IMR-90 (cell line): Measurements from ENCODE around the gene HSPB7. TPM values are rescaled to one million over a fixed set of nuclear protein-coding genes. Genes with fewer than 3 reads are reported as not detected.
A peak's percentile ranks its signal among the peaks of the same experiment; 100 is the strongest.

Source experiments
- ATAC-seq: fragments of 200-7000 bp; cut with Tn5 transposase; 2 replicates; pipeline ENCODE4 v1.9.1; 2020; ENCODE audit warnings: low read depth, mild to moderate bottlenecking, moderate library complexity
- BruUV-seq: library from RNA; stranded (reverse); fragments of 400-500 nt; replicated peaks from 2 replicates; lab custom pipeline; 2021; lab: Mats Ljungman, UMichigan
- CTCF ChIA-PET: fragments of 300-600 bp; formaldehyde crosslinking; extraction: SDS; loops from one replicate; lab custom pipeline; 2021; ENCODE audit warnings: antibody characterized with exemption; lab: Yijun Ruan, JAX
- POLR2A ChIA-PET: fragments of 300-600 bp; sonication (Branson Sonifier 250); formaldehyde crosslinking; loops from one replicate; lab custom pipeline; 2022; ENCODE audit warnings: antibody characterized with exemption; ENCODE audit not compliant: unreplicated experiment; lab: Charles Lee
- DNase-seq: peaks from one replicate; pipeline ENCODE4 v3.0.0; 2013
- H2AFZ ChIP-seq: replicated peaks from 2 replicates; pipeline ENCODE3; 2013; ENCODE audit warnings: low read length, mild to moderate bottlenecking; ENCODE audit not compliant: poor library complexity
- H2AK5ac ChIP-seq: 2 replicates; pipeline ENCODE4 v1.6.1; 2013; ENCODE audit warnings: low read depth, low read length, inconsistent platforms
- H2AK9ac ChIP-seq: replicated peaks from 2 replicates; pipeline ENCODE3; 2013; ENCODE audit warnings: mild to moderate bottlenecking, low read depth, low read length, moderate library complexity; ENCODE audit not compliant: poor library complexity
- H2BK120ac ChIP-seq: 2 replicates; pipeline ENCODE4 v1.6.1; 2013; ENCODE audit warnings: low read depth, low read length, inconsistent platforms
- H2BK15ac ChIP-seq: 3 replicates; pipeline ENCODE4 v1.6.1; 2013; ENCODE audit warnings: low read depth, low read length, inconsistent platforms
- H2BK20ac ChIP-seq: 2 replicates; pipeline ENCODE4 v1.6.1; 2013; ENCODE audit warnings: low read depth, mild to moderate bottlenecking, inconsistent platforms, low read length, moderate library complexity
- H2BK5ac ChIP-seq: 2 replicates; pipeline ENCODE4 v1.6.1; 2013; ENCODE audit warnings: mild to moderate bottlenecking, low read depth, low read length, inconsistent platforms; ENCODE audit not compliant: poor library complexity, severe bottlenecking
- H3K14ac ChIP-seq: replicated peaks from 2 replicates; pipeline ENCODE4 v1.6.1; 2013; ENCODE audit warnings: low read depth, low read length, inconsistent platforms
- H3K18ac ChIP-seq: 2 replicates; pipeline ENCODE4 v1.6.1; 2013; ENCODE audit warnings: low read depth, low read length, control low read depth
- H3K23ac ChIP-seq: 2 replicates; pipeline ENCODE4 v1.6.1; 2013; ENCODE audit warnings: low read depth, low read length, inconsistent platforms
- H3K27ac ChIP-seq: 2 replicates; pipeline ENCODE4 v1.5.1; 2013; ENCODE audit warnings: mild to moderate bottlenecking, control low read depth, low read length; ENCODE audit not compliant: insufficient read depth
- H3K27me3 ChIP-seq: 2 replicates; pipeline ENCODE4 v1.6.1; 2013; ENCODE audit warnings: low read length; ENCODE audit not compliant: control insufficient read depth, insufficient read depth
- H3K36me3 ChIP-seq: 2 replicates; pipeline ENCODE4 v1.6.1; 2013; ENCODE audit warnings: low read length, mixed read lengths; ENCODE audit not compliant: control insufficient read depth, insufficient read depth
- H3K4ac ChIP-seq: 2 replicates; pipeline ENCODE4 v1.6.1; 2013; ENCODE audit warnings: low read depth, low read length, inconsistent platforms
- H3K4me1 ChIP-seq: 2 replicates; pipeline ENCODE4 v1.6.1; 2013; ENCODE audit warnings: low read length, mixed read lengths; ENCODE audit not compliant: control insufficient read depth, insufficient read depth
- H3K4me2 ChIP-seq: 2 replicates; pipeline ENCODE4 v1.6.1; 2013; ENCODE audit warnings: low read depth, mild to moderate bottlenecking, control low read depth, low read length, moderate library complexity
- H3K4me3 ChIP-seq: 2 replicates; pipeline ENCODE4 v1.5.1; 2013; ENCODE audit warnings: low read depth, mild to moderate bottlenecking, control low read depth, low read length, moderate library complexity; ENCODE audit not compliant: insufficient read depth
- H3K56ac ChIP-seq: 2 replicates; pipeline ENCODE4 v1.6.1; 2013; ENCODE audit warnings: low read length, inconsistent platforms; ENCODE audit not compliant: insufficient read depth; ENCODE audit errors: extremely low read depth
- H3K79me1 ChIP-seq, 2 experiments: 2 replicates each; pipeline ENCODE4 v1.6.1; 2013; ENCODE audit warnings: low read length in 2 of 2, inconsistent platforms in 1 of 2, low read depth in 1 of 2
- H3K9ac ChIP-seq: 2 replicates; pipeline ENCODE4 v1.6.1; 2013; ENCODE audit warnings: low read depth, low read length, control low read depth
- H3K9me1 ChIP-seq: 2 replicates; pipeline ENCODE4 v1.6.1; 2013; ENCODE audit warnings: low read length, inconsistent platforms; ENCODE audit not compliant: insufficient read depth
- H3K9me3 ChIP-seq: 2 replicates; pipeline ENCODE4 v1.6.1; 2013; ENCODE audit warnings: low read length; ENCODE audit not compliant: control insufficient read depth, insufficient read depth
- H4K20me1 ChIP-seq: 2 replicates; pipeline ENCODE4 v1.6.1; 2013; ENCODE audit warnings: low read length, inconsistent platforms; ENCODE audit not compliant: insufficient read depth
- H4K5ac ChIP-seq: 2 replicates; pipeline ENCODE4 v1.6.1; 2013; ENCODE audit warnings: mild to moderate bottlenecking, low read depth, low read length, control low read depth
- H4K8ac ChIP-seq, 2 experiments: 2 replicates each; pipeline ENCODE4 v1.6.1; 2013; ENCODE audit warnings: low read depth in 2 of 2, low read length in 2 of 2, control low read depth in 1 of 2, inconsistent platforms in 1 of 2
- H4K91ac ChIP-seq: 2 replicates; pipeline ENCODE4 v1.6.1; 2013; ENCODE audit warnings: low read depth, low read length, inconsistent platforms; ENCODE audit not compliant: insufficient read depth
- MAZ ChIP-seq: IDR thresholded peaks from 2 replicates; pipeline ENCODE4 v1.6.1; 2012; ENCODE audit warnings: low read depth, mild to moderate bottlenecking, low read length, improper control_type of control experiment, moderate library complexity, borderline replicate concordance
- NFE2L2 ChIP-seq: fragments of 150-350 bp; IDR thresholded peaks from 2 replicates; pipeline ENCODE4 v1.6.1; 2016; ENCODE audit warnings: low read depth, mild to moderate bottlenecking, low read length
- POLR2A ChIP-seq: IDR thresholded peaks from 2 replicates; pipeline ENCODE4 v1.6.1; 2012; ENCODE audit warnings: mild to moderate bottlenecking, low read depth, low read length
- RAD21 ChIP-seq: IDR thresholded peaks from 2 replicates; pipeline ENCODE4 v1.6.1; 2012; ENCODE audit warnings: low read length, improper control_type of control experiment
- RFX5 ChIP-seq: IDR thresholded peaks from 2 replicates; pipeline ENCODE4 v1.8.0; 2012; ENCODE audit warnings: low read depth, mild to moderate bottlenecking, low read length, moderate library complexity
- SMC3 ChIP-seq: fragments of 150-350 bp; IDR thresholded peaks from 2 replicates; pipeline ENCODE4 v1.6.1; 2016; ENCODE audit warnings: low read depth, mild to moderate bottlenecking, antibody characterized with exemption, low read length, moderate library complexity
- WGBS, 2 experiments: methylation state at CpG; one replicate each; pipeline versions ENCODE4 v1.1.5 to v1.1.7; 2013; ENCODE audit warnings: missing lambda C conversion rate in 2 of 2; ENCODE audit not compliant: insufficient read length in 1 of 2; ENCODE audit errors: extremely low coverage in 2 of 2; 5-methylcytosine and 5-hydroxymethylcytosine counted together
- dilution Hi-C: fragments of 300-500 bp; cut with HindIII; formaldehyde crosslinking; loops from one replicate; pipeline ENCODE4 v1.14.3; 2018; ENCODE audit warnings: low sequenced_read_pairs; ENCODE audit not compliant: unreplicated experiment
- in situ Hi-C: fragments of 300-500 bp; cut with MboI; formaldehyde crosslinking; loops from 3 replicates; pipeline ENCODE4 v1.14.3; 2019; ENCODE audit warnings: low sequenced_read_pairs, inconsistent platforms, mixed read lengths
- intact Hi-C: fragments of 100-400 bp; cut with micrococcal nuclease; formaldehyde crosslinking; loops from 2 replicates; pipeline ENCODE4 v1.10.0; 2022
- polyA plus RNA-seq, 3 experiments: library from polyadenylated mRNA; depleted of rRNA; stranded (reverse); fragments of >200 nt; gene quantifications; 2 replicates each; pipeline ENCODE4 v1.2.3, GENCODE V29; 2012; ENCODE audit warnings: low replicate concordance in 1 of 3
- total RNA-seq: library from RNA; depleted of rRNA; stranded (reverse); fragments of >200 nt; gene quantifications from 2 replicates; pipeline ENCODE4 v1.2.3, GENCODE V29; 2012
- TF ChIP-seq, protein P1 (sequence below): conservative IDR thresholded peaks from 2 replicates; pipeline ENCODE4 v1.5.1; 2012; ENCODE audit warnings: mild to moderate bottlenecking, low read depth, low read length, improper control_type of control experiment

The HSPB7 gene
- total and polyA plus RNA-seq, 2 of the 4 experiments (the other 2 are of a cell fraction) = 0.54 to 3.0 TPM

DNA sequence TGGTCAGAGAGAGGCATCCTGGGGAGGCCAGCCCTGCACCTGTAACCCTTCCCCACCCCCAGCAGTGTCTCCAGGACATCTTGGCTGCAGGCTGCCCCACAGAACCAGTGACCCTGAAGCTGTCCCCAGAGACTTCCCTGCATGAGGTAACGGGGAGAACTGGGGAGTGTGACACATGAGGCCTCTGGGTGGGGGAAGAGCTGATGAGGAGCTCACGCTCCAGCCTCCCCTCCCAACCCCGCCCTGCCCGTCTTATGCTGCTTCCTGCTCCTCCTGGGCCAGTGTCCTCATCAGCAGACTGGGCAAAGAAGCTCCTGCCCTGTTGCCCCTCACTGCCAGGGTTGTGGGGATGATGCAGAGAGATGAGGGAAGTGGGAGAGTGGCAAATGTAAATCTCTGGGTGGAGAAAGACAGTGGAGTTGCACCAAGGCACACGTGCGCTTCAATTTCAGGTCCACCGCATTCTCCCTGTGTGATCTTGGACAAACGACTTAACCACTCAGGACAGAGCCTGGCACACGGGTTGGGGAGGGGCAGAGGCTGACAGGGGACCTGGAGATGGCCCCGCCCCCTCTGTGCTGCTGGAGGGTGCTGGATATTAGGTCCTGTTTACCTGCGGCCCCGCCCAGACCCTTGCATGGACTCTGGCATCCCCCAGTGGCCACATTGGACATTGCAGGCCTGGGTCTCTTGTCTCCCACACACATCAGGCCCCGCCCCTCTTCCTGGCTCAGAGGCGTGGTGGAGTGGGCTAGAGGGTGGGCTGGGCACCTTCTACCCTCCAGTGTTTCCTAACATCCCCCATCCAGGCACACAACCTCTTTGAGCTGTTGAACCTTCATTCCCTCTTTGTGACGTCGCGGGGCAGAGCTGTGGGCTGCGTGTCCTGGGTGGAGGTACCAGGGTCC lies 38.0 kb upstream of the HSPB7 start:
- no peak overlapping the region for H2BK15ac ChIP-seq
- no peaks in the 10 kb centered on the region for H4K20me1 ChIP-seq
- no peak overlapping the region for H2BK120ac ChIP-seq
- 0 out of 2 replicates have a peak overlapping the region, but pooled peaks have one; percentile 43 for H2AK5ac ChIP-seq
- no peak overlapping the region for H4K91ac ChIP-seq
- no peak overlapping the region for H3K56ac ChIP-seq
- H3K9me3 ChIP-seq = no peaks in the 10 kb centered on the region
- H3K23ac ChIP-seq = no peak overlapping the region
- no peak overlapping the region for H3K4me2 ChIP-seq
- CTCF ChIA-PET = interaction anchor here (0.6 to 1.7 kb wide), 3 partner anchors 9 to 245 kb away, joined by 3 to 4 read pairs (median 4); no protein-coding TSS in a partner anchor
- no peak overlapping the region for H3K9ac ChIP-seq
- H3K14ac ChIP-seq = no peak overlapping the region
- H3K27me3 ChIP-seq = peaks cover 22% of the 10 kb centered on the region
- dilution Hi-C loops = no loop called here
- H2BK5ac ChIP-seq = no peak overlapping the region
- peak overlapping the region; percentile 33 for H2AK9ac ChIP-seq
- no peaks in the 10 kb centered on the region for H3K79me1 ChIP-seq
- POLR2A ChIA-PET = no interaction called here
- H4K8ac ChIP-seq = no peak overlapping the region
- no peaks in the 10 kb centered on the region for H3K9me1 ChIP-seq
- WGBS, 2 experiments = 20% methylated on average over 1 of the region's 18 CpGs; no CpG with 5 or more reads in 1 of the 2 experiments
- H3K4ac ChIP-seq = no peak overlapping the region
- intact Hi-C loops = loop anchor here (1.0 to 2.0 kb wide), 3 partner anchors 23 to 268 kb away; no protein-coding TSS in a partner anchor
- H3K4me3 ChIP-seq = no peak overlapping the region
- peak; percentile 99 for ATAC-seq
- H3K36me3 ChIP-seq = no peaks in the 10 kb centered on the region
- H3K27ac ChIP-seq = no peak overlapping the region
- H4K5ac ChIP-seq = no peak overlapping the region
- no peak overlapping the region for H2BK20ac ChIP-seq
- H3K18ac ChIP-seq = no peak overlapping the region
- in situ Hi-C loops = no loop called here
- peak; percentile 64 for DNase-seq
- BruUV-seq = no TSS peak
- TF ChIP-seq RFX5 = no peak
- peak; percentile 89 for TF ChIP-seq RAD21
- TF ChIP-seq NFE2L2 = no peak
- TF ChIP-seq, protein P1, sequence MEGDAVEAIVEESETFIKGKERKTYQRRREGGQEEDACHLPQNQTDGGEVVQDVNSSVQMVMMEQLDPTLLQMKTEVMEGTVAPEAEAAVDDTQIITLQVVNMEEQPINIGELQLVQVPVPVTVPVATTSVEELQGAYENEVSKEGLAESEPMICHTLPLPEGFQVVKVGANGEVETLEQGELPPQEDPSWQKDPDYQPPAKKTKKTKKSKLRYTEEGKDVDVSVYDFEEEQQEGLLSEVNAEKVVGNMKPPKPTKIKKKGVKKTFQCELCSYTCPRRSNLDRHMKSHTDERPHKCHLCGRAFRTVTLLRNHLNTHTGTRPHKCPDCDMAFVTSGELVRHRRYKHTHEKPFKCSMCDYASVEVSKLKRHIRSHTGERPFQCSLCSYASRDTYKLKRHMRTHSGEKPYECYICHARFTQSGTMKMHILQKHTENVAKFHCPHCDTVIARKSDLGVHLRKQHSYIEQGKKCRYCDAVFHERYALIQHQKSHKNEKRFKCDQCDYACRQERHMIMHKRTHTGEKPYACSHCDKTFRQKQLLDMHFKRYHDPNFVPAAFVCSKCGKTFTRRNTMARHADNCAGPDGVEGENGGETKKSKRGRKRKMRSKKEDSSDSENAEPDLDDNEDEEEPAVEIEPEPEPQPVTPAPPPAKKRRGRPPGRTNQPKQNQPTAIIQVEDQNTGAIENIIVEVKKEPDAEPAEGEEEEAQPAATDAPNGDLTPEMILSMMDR = peak; percentile 88
- peak; percentile 75 for TF ChIP-seq SMC3
- no peak for TF ChIP-seq POLR2A
- TF ChIP-seq MAZ = peak; percentile 66; the same call in 1 of the 2 replicates
- H2AFZ ChIP-seq = peak overlapping the region; percentile 74
- no peaks in the 10 kb centered on the region for H3K4me1 ChIP-seq
